Stimulated activated CD8-positive, alpha-beta memory T cell treated with anti-CD3 and anti-CD28 coated beads, Interleukin-15, amount 100 ng/mL, for 4 hours (primary cell): ENCODE results near the gene EXD2.
"Not testable (repeated sequence)": the region's sequence is repeated elsewhere in the genome, so short reads cannot be mapped to it uniquely, and the experiment has no call there.

Experiments
- DNase-seq, 2 donors: peaks; one replicate each; pipeline ENCODE4 v3.0.0-alpha.2; 2020; ENCODE audit warnings: low read depth in 2 of 2

Gene EXD2

DNA sequence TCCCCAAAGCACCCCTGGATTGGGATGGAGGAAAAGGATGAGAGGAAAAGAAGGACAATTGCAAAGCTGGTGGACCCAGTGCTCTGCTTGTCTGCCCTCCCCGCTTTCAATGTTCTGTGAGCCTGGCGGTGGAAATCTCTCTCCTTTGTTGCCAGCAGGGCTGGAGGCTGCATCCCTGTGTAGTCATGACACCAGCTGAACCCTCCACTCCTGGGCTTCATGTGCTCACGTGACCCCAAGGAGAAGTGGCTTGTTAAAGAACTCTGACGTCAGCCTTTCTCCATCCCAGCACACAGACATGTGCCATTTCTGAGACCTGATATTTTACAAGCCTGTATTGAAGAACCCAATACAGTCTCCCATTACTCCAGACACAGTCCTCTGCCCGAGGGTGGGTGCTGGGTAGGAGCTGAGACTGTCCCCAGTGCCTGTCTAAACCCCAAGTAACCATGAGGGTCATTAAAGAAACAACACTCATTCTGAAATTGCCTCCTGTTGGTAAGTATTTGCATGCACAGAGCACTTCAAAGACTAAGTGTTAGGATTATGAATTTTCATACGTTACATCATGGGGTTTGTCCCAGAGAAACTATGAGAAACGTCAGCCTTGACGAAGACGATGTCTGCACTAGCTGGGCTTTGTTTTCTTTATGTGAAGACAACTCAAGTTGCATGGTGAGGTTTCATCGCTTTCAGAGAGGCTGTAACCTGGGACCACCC is 90.3 kb downstream of the EXD2 start:
- DNase-seq = no peak

DNA sequence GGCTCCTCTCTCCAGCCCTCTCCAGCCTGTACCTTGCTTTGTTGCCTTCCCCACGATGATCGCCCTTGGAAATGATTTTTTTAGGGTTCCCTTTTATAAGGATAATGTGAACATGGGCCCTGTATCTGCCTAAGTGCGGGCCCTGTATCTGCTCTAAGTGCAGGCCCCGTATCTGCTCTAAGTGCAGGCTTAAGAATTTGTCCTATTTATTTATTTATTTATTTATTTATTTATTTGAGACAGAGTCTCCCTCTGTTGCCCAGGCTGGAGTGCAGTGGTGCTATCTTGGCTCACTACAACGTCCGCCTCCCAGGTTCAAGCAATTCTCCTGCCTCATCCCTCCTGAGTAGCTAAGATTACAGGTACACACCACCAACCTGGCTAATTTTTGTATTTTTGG is 91.2 kb downstream of the EXD2 start:
- DNase-seq = no peak

DNA sequence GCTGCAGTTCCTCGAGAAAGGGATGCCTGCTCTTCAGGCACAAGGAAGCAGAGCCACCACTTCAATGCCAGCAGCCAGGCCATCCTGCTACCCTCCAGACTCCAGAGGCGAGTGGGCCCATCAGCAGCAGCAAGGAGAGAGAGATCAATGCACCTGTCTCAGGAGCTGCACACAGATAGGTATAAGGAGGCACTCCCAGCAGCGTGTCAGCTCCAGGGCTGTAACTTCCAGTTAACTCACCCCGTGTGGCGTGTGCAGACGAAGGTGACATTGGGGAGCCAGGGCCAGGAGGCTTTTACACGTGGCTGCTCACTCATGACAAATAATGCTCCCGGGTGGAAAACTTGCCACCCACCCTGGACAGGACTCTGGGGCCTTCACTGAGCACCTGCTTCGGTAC is 92.9 kb downstream of the EXD2 start:
- DNase-seq = no peak

DNA sequence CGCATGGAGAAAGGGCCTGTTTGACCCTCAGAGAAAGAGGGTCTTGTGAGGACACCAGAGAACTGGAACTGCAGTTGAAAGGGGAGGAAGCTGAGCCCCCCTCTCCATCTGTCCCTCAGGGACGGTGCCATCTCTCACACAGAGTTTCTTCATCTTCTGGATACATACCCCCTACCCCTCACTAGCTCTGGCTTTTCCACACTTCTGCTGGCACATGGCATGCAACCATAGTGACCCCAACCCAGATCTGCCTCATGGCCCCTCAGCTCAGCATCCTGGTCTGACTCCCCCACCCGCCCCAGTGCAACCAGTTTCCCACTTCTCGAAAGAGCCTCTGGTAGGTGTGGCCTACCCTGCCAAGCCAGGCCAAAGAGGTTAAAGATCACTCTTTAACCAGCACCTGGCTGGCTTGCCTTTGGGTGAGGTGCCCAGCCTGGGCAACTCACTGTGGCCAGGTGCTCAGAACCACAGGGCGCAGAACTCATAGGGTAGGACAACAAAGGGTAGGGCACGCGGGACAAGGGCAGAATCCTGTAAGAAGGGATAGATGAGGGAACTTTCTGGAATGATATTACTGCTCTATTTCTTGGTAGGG is 94.5 kb downstream of the EXD2 start:
- no peak for DNase-seq

DNA sequence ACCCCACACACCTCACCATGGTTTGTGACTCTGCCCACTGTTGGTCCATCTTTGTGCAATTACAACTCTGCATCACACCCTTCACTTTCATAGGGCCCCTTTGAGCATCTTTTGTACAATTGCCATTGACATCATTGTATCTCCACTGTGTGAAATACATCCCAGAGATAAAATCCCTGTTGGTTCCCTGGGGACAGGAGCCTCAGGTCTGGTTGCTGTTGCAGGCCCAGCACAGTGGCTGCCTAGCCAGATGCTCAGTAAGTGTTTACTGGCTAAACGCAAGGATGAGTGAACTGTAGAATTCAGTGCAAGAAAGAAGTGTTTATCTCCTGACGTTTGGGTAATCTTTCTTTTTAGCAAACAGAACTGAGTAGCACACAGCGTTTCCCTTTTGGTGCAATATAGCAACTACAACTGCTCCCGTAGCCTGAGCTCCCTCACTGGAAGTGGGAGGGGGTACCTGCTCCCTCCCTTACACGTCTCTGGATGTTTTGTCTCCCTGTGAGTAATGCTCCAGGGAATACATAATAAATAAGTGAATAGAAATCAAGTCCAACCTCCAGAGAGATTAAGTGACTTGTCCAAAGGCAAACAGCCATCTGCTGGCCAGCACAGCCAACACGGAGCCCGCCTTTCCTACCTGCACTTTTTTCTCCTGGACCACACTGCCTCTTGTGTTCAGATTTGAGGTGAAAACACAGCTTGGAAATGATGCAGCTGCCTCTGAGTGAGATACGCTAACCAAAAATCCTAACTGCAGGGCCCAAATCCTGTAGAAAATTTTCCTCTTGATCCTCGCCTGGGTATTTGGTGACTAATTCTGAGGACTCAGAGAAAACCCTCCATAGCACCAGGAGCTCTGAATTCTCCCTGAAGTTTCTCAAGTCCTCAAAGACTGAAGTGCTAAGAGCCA is 96.1 kb downstream of the EXD2 start:
- DNase-seq = no peak

DNA sequence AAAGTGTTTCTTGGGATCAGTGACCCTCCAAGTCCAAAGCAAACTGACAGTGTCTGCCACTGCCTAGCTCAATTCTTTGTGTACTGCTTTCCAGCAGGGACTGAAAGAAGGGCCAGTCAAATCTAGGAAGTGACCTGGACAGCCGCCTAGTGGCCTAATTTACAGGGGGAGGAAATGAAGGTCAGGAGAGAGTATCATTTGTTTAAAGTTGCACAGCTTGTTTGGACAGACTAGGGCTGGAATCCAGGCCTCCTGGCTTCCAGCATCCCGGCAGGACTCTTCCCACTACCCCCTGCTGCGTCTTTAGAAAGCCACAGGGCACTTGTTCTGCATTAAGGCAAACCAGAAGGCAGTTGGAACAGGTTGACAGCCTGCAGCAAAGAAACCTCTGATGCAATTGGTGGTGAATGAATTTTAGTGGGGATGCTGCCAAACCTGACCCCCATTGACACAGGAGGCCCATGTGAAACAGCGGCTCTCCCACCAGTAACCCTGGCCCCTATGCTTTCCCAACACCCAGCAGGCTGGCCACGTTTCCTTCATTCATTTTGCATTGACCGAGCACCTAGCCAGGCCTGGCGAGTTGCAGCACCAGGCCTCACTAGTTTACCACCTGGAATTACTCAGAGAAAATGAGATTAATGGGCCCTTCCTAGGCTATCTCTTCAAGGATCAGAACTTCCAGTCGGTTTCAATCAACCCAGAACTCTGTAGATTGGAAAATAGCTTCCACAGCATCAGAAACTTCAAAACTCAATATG is 96.9 kb downstream of the EXD2 start:
- no peak for DNase-seq

DNA sequence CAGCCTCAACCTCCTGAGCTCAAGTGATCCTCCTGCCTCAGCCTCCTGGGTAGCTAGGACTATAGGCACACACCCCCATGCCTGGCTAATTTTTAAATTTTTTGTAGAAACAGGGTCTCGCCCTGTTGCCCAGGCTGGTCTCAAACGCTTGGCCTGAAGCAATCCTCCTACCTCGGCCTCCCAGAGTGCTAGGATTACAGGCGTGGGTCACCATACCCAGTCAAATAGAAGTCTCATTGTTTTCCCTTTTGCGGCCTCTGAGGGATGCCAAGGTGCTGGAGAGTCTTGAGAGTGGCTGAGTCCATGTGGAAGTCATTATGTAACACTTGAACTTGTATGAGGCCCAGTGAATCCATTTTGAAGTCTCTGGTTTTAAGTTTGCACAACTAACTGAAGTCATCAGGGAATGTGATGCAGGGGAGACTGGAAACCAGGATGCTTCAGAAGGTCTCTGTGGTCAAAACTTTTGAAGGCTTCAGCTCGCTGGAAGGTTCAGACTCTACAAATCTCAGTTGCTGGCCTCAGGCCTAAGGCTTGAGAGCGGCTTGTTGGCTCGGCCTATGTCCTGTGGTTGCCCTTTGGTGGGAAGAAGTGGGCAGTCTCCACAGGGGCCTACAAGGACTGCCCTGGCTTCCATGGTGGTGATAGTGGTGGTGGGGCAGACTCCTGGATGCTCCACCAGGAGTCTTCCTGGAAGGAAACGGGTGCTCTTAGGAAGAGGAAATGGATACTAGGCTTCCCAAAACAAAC is 97.8 kb downstream of the EXD2 start:
- no peak for DNase-seq

DNA sequence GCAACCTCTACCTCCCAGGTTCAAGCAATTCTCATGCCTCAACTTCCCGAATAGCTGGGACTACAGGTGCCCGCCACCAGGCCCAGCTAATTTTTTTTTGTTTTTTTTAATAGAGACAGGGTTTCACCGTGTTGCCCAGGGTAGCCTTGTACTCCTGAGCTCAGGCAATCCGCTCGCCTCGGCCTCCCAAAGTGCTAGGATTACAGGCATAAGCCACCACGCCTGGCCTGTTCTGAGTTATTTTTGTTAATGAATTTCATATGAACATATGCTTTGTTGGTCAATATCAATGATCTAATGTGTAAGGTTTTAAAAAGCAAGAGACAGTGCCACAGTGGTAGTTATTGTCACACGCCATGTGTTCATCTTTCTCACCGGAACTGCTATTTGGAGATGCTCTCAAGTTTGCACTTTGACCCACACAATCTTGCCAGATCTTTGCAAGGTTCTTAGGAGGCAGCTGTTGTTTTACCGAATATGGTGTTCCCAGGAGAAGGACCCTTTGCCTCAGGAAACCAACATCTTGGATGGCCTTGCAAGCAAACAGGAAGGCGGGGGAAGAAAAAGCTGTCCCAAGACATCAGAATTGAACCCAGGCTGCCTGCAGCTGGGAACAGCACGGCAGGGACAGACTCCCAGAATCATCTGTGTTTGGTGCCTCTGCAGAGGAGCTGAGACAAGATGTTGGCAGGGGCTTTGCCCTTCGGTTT is 98.7 kb downstream of the EXD2 start:
- DNase-seq = no peak

DNA sequence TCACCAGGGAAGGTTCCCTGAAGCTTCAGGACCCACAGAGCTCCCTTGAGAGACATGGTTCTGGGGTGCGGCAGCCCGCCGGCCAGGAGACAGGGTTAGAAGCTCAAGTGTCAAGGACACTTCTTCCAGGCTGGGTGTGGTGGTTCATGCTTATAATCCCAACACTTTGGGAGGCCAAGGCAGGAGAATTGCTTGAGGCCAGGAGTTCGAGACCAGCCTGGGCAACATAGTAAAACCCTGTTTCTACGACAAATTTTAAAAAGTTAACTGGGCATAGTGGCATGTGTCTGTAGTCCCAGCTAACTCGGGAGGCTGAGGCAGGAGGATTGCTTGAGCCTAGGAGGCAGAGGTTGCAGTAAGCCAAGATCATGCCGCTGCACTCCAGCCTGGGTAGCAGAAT is 99.6 kb downstream of the EXD2 start:
- not testable (repeated sequence) for DNase-seq

DNA sequence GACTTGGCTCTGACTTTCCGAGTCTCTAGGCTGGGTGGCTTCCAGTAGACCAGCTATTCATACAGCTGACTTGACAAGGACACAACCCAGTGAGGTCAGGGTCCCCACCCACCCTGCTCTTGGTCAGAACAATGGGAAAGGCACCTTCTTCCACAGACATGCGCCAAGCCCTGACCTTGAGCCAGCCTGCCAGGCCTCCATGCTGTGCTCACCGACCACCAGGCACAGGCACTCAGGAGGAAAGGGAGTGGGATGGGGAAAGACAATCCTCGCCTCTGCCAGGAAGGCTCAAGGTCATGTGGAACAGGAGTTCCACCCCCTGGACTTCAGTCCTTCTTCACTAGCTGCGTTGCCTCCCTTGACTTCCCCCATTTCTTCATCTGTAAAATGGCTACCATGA is 100.1 kb downstream of the EXD2 start:
- DNase-seq = no peak

DNA sequence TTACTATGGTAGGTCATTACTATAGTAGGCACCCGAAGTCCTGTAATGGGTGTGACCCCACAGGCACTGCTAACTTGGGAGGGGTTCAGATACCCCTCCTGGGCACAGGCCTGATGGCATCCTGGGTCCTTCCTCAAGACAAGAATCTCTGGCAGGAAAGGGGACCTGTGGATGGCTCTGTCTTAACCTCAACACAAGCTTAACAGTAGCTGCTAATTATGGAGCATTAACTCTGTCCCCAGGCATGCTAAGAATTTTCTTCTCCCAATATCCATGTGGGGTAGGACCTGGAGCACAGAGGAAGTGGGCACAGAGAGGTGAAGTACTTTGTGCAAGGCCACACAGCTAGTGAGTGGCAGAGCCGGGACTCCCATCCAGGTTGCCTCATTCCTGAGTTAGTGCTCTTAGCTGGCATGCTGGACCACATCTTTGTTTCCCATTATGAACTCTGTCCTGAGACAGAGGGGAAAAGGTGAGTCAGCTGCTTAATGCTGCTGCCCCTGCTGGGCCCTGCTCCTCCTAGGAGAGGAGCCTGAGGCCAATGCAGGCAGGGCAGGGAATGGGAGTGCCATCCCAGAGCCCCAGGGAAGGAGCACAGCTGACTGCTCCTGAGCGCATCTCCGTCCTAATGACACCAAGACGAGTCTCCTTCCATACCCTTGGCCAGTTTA is 100.7 kb downstream of the EXD2 start:
- no peak for DNase-seq
